Fibroblast of the aortic adventitia (primary cell): Measurements from ENCODE around the gene HHATL. TPM values are rescaled to one million over a fixed set of nuclear protein-coding genes. Genes with fewer than 3 reads are reported as not detected.

Experiments
- DNase-seq: peaks from one replicate; pipeline ENCODE4 v3.0.0-alpha.2; 2010; ENCODE audit warnings: low read depth
- H3K4me3 ChIP-seq: 2 replicates; pipeline ENCODE4 v1.5.1; 2011; ENCODE audit warnings: low read depth, mild to moderate bottlenecking, control low read depth, low read length, moderate library complexity
- total RNA-seq: library from RNA; depleted of rRNA; stranded (reverse); fragments of >200 nt; gene quantifications from 2 replicates; pipeline ENCODE4 v1.2.3, GENCODE V29; 2012; ENCODE audit warnings: low replicate concordance
- TF ChIP-seq, protein P1 (sequence below): IDR thresholded peaks from 2 replicates; pipeline ENCODE4 v1.5.1; 2011; ENCODE audit warnings: mild to moderate bottlenecking, low read length, control low read depth, inconsistent platforms; ENCODE audit not compliant: insufficient read depth

HHATL gene
- total RNA-seq, 1 donor = not detected

DNA sequence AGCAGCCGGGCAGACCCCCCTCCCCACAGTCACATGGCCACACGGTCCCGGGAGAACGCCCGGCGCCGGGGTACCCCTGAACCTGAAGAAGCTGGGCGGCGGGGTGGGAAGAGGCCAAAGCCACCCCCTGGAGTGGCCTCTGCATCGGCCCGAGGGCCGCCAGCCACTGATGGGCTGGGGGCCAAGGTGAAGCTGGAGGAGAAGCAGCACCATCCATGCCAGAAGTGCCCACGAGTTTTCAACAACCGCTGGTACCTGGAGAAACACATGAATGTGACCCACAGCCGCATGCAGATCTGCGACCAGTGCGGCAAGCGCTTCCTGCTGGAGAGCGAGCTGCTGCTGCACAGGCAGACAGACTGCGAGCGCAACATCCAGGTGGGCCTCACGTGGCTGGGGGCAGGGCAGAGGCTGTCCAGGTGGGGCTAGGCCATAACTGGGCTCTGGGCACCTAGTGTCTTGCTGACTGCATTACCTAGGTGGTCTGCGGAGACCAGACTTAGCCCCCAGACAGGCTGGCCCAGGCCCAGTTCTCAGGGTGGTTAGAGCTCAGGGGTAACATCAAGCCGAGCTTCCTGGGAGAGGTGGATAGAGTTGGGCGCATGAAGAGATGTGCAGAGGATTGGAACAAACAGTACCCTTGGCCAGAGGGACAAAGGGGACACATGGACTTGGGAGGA is 43.0 kb downstream of the HHATL start:
- TF ChIP-seq, protein P1, sequence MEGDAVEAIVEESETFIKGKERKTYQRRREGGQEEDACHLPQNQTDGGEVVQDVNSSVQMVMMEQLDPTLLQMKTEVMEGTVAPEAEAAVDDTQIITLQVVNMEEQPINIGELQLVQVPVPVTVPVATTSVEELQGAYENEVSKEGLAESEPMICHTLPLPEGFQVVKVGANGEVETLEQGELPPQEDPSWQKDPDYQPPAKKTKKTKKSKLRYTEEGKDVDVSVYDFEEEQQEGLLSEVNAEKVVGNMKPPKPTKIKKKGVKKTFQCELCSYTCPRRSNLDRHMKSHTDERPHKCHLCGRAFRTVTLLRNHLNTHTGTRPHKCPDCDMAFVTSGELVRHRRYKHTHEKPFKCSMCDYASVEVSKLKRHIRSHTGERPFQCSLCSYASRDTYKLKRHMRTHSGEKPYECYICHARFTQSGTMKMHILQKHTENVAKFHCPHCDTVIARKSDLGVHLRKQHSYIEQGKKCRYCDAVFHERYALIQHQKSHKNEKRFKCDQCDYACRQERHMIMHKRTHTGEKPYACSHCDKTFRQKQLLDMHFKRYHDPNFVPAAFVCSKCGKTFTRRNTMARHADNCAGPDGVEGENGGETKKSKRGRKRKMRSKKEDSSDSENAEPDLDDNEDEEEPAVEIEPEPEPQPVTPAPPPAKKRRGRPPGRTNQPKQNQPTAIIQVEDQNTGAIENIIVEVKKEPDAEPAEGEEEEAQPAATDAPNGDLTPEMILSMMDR = no peak
- no peak for DNase-seq
- no peak overlapping the region for H3K4me3 ChIP-seq

DNA sequence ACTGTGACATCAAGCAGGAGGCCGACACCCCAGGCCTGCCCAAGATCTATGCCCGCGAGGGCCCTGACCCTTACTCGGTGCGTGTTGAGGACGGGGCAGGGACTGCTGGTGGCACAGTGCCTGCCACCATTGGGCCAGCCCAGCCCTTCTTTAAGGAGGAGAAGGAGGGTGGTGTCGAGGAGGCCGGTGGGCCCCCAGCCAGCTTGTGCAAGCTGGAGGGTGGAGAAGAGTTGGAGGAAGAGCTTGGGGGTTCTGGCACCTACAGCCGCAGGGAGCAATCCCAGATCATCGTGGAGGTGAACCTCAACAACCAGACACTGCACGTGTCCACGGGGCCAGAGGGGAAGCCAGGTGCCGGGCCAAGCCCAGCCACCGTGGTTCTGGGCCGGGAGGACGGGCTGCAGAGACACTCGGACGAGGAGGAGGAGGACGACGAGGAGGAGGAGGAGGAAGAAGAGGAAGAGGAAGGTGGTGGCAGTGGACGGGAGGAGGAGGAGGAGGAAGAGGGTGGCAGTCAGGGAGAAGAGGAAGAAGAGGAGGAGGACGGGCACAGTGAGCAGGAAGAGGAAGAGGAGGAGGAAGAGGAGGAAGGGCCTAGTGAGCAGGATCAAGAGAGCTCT is 43.7 kb downstream of the HHATL start:
- H3K4me3 ChIP-seq = no peak overlapping the region
- DNase-seq = no peak
- TF ChIP-seq, protein P1 = no peak

DNA sequence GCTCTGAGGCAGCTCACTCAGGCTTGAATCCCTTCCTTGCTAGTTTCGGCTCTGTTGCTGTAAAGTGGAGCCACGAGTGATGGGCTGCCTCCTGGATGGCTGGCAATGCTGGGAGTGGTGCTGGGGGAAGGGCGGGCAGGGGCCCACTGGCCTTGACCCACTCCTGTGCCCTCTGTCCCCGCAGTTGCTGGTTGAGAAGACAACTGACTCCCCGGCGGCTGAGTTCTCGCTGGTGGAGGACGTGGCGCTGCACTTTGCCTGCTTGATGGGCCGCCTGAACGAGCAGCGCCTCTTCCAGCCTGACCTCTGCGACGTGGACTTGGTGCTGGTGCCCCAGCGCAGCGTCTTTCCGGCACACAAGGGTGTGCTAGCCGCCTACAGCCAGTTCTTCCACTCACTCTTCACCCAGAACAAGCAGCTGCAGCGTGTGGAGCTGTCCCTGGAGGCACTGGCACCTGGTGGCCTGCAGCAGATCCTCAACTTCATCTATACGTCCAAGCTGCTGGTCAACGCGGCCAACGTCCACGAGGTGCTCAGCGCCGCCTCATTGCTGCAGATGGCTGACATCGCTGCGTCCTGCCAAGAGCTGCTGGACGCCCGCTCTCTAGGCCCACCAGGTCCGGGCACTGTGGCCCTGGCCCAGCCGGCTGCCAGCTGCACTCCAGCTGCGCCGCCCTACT is 44.4 kb downstream of the HHATL start:
- TF ChIP-seq, protein P1 = no peak
- H3K4me3 ChIP-seq = no peak overlapping the region
- DNase-seq = no peak

DNA sequence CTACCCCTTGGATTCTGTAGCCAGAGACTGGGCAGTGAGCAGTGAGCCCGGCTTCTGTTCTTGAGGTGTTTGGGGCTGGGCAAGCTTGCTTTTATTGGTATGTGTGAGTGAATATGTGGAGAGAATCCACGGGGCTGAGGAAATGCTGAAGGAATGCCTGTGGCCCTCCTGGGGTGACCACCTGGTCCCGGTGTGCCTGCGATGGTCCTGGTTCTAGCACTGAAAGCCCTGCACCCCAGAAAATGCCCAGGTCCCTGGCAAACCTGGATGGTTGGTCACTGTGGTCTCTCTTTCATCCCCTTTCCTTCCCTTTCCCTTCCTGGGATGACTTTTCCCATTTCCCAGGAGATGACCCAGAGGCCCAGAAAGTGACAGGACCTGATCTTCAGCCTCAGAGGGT is 44.9 kb downstream of the HHATL start:
- H3K4me3 ChIP-seq = no peak overlapping the region
- no peak for DNase-seq
- TF ChIP-seq, protein P1 = no peak

DNA sequence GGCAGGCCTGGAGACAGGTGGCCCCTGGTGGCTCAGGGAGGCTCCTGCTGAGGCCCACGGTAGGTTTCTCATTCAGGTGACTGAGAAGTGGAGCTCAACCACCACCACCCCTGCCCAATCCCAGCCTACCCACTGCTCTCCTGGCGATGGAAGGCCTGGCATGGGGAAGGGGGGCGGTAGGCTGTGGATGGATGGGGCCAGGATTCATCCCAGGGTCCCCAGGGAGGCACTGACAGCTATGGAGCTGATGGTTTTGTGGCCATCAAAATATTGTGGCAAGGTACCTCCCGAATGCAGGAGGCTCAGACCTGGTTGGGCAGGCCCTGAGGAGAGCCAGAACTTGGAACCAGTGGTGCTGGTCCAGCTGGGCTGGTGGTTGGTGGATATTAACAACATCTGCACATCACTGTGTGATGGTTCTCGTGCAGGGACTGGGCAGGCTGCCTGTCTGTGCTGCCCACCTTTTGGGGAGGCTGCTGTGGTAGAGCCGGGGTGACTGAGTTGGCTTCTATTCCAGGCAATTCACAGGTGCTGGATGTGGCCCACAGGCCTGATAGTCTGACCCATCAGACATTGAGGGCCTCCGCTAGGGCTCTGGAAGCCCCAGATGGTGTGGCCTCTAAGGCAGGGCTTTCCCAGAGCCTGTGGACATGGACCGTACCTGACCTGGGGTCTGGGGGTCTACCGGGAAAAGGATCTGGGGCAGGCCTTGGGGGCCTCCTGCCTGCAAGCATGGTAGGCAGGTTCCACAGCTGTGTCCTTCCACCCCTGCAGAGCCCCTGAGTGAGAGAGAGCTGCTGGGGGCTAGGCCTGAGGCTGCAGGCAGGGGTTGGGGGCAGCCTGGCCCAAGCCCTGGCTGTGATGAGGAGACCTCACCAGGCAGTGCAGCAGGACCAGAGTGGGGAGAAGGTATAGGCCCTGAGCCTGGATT is 45.7 kb downstream of the HHATL start:
- TF ChIP-seq, protein P1 = no peak
- DNase-seq = no peak
- H3K4me3 ChIP-seq = no peak overlapping the region

DNA sequence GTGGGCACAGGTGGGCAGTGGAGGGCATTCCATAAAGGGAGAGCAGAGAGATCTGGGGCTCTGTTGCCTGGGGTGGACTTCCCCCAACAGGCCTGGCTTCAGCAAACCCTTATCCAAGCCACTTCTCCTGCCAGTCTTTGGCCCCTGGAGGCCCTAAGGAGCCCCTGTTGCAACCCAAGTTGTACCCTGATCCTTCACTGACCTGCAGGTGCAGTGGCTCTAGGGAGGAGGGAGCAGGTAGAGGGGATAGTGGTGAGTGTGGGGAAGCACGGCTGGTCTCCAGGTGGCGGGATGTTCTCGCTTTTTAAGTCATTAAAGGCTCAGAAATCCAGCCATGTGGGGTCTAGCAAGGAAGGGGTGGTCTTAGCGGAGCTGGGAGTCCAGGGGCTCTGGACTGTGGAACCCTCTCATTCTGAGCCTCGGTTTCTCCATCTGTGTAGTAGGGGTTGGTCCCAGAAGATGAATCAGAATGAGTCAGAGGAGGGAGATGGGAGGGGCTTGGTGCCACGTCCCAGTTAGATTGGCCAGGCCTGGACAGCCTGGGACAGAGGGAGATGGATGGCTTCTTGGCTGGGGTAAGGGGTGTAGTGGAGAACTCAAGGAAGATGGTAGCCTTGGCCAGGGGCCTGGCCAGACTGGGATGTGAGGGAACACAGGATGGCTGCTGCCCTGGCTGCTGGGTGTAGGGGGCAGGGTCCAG is 46.5 kb downstream of the HHATL start:
- TF ChIP-seq, protein P1 = no peak
- peak overlapping the region; percentile 87 for H3K4me3 ChIP-seq
- DNase-seq = peak; percentile 68
